ENCODE results near the gene HDC. TPM values are rescaled to one million over a fixed set of nuclear protein-coding genes. Genes with fewer than 3 reads are reported as not detected.

The HDC gene
- 100 to 1,000 TPM in 1 of 3 donors, 1 to 10 TPM in 1, under 1 TPM in 1; 0.14 to 494 (median 9.5) TPM for total RNA-seq
- total RNA-seq (2013) = 0.27 TPM

GRCh38 chr15:50265620-50266019 is at the start of gene HDC:
HDC (minus strand) TSS chr15:50265726; CDS start chr15:50265623, 103 bp downstream.
- no peak for TF ChIP-seq CTCF (IDR thresholded peaks at IDR 0.05)
- Mint-ChIP-seq H3K9me3 (no peaks in the 10 kb centered on the region), H3K27me3 (ENCODE audit: low read depth in 2 of 2) (no peaks in the 10 kb centered on the region), H3K36me3 (no peaks in the 10 kb centered on the region), H3K4me1 (peaks cover 26% of the 10 kb centered on the region in 2 donors), H3K4me3 (no peak within 1 kb of the TSS), H3K27ac (peak within 1 kb of the TSS in 1 of 2 donors; percentile 18)
- ATAC-seq (no peak), DNase-seq (no peak)
- Histone ChIP-seq H3K27me3 (ENCODE audit: control insufficient read depth, insufficient read depth, low read length) (no peaks in the 10 kb centered on the region), H3K4me1 (ENCODE audit: control insufficient read depth, insufficient read depth, low read length) (peaks cover 30% of the 10 kb centered on the region), H3K27ac (ENCODE audit: low read length) (no peak within 1 kb of the TSS), H3K36me3 (ENCODE audit: control insufficient read depth, insufficient read depth, low read length) (no peaks in the 10 kb centered on the region), H3K9me3 (ENCODE audit: control insufficient read depth, insufficient read depth, low read length) (no peaks in the 10 kb centered on the region), H3K4me3 (ENCODE audit: low read length) (no peak within 1 kb of the TSS)
- intact Hi-C loops (cut with micrococcal nuclease) = no loop called here
- 96% methylated on average over 9 of the region's 9 CpGs for WGBS (ENCODE audit: insufficient coverage)

DNA sequence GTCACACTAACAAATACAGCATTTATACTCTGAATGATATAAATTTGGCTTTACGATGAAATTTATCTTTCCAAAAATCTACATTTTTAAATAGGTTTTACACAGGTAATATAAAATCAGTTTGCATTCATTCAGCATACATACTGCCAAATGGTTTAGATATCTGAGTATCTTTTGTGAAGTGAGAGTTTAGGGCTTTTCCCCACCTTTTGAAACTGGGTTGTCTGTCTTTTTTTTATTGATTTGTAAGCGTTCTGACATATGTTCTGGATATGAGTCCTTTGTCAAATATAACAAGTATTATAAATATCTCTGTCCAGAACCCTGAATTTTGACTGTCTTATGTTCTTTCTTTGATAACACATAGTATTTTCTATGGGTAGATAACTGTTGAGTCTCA is 47.1 kb upstream of the HDC start:
- Mint-ChIP-seq H3K4me3 (no peak overlapping the region), H3K27ac (no peak overlapping the region), H3K27me3 (ENCODE audit: low read depth in 2 of 2) (no peaks in the 10 kb centered on the region), H3K36me3 (peaks cover 10% of the 10 kb centered on the region), H3K4me1 (peaks cover 0 to 5% of the 10 kb centered on the region in 2 donors), H3K9me3 (peaks cover 0 to 6% of the 10 kb centered on the region in 2 donors)
- Histone ChIP-seq H3K4me3 (ENCODE audit: low read length) (no peak overlapping the region), H3K36me3 (ENCODE audit: control insufficient read depth, insufficient read depth, low read length) (peaks cover 9% of the 10 kb centered on the region), H3K27me3 (ENCODE audit: control insufficient read depth, insufficient read depth, low read length) (no peaks in the 10 kb centered on the region), H3K9me3 (ENCODE audit: control insufficient read depth, insufficient read depth, low read length) (no peaks in the 10 kb centered on the region), H3K27ac (ENCODE audit: low read length) (no peak overlapping the region), H3K4me1 (ENCODE audit: control insufficient read depth, insufficient read depth, low read length) (no peaks in the 10 kb centered on the region)
- no peak for TF ChIP-seq CTCF (IDR thresholded peaks at IDR 0.05)
- WGBS (ENCODE audit: insufficient coverage) = no CpG with 5 or more reads among the region's 2 CpGs
- no peak for DNase-seq
- ATAC-seq = no peak
- intact Hi-C loops (cut with micrococcal nuclease) = no loop called here

DNA sequence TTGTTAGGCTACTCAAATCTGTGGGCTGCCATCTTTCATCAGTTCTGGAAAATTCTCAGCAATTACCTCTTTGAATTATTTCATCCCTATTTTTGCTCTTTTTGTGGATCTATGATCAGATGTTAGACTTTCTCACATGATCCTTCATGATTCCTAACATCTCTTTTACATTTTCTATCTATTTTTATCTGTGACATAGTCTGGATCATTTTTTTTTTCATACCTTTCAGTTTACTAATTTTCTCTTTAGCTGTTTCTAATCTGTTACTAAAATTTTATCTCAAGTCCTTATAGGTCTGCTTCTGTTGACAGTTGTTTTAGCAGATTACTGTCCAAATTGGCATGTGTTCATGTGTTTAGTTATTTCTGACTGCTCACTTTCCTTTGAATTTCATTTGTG is 42.3 kb upstream of the HDC start:
- ATAC-seq = no peak
- H3K4me3 Mint-ChIP-seq = no peak overlapping the region
- H3K4me3 ChIP-seq (ENCODE audit: low read length) = no peak overlapping the region
- no peak for TF ChIP-seq CTCF (IDR thresholded peaks at IDR 0.05)
- no peak overlapping the region for H3K27ac ChIP-seq (ENCODE audit: low read length)
- DNase-seq = no peak
- H3K9me3 Mint-ChIP-seq = peaks cover 0 to 7% of the 10 kb centered on the region in 2 donors
- H3K4me1 Mint-ChIP-seq = peaks cover 0 to 5% of the 10 kb centered on the region in 2 donors
- intact Hi-C loops (cut with micrococcal nuclease) = no loop called here
- H3K36me3 ChIP-seq (ENCODE audit: control insufficient read depth, insufficient read depth, low read length) = peaks cover 20% of the 10 kb centered on the region
- H3K9me3 ChIP-seq (ENCODE audit: control insufficient read depth, insufficient read depth, low read length) = no peaks in the 10 kb centered on the region
- H3K27me3 ChIP-seq (ENCODE audit: control insufficient read depth, insufficient read depth, low read length) = no peaks in the 10 kb centered on the region
- H3K4me1 ChIP-seq (ENCODE audit: control insufficient read depth, insufficient read depth, low read length) = no peaks in the 10 kb centered on the region
- H3K27ac Mint-ChIP-seq = no peak overlapping the region
- no peaks in the 10 kb centered on the region for H3K27me3 Mint-ChIP-seq (ENCODE audit: low read depth in 2 of 2)
- peaks cover 23% of the 10 kb centered on the region for H3K36me3 Mint-ChIP-seq

GRCh38 chr15:50304836-50305235 is 39.3 kb upstream of the HDC start:
- no peak for TF ChIP-seq CTCF (IDR thresholded peaks at IDR 0.05)
- H3K27ac Mint-ChIP-seq = no peak overlapping the region
- peaks cover 0 to 7% of the 10 kb centered on the region in 2 donors for H3K9me3 Mint-ChIP-seq
- Histone ChIP-seq H3K27me3 (ENCODE audit: control insufficient read depth, insufficient read depth, low read length) (no peaks in the 10 kb centered on the region), H3K36me3 (ENCODE audit: control insufficient read depth, insufficient read depth, low read length) (peaks cover 39% of the 10 kb centered on the region), H3K9me3 (ENCODE audit: control insufficient read depth, insufficient read depth, low read length) (no peaks in the 10 kb centered on the region), H3K27ac (ENCODE audit: low read length) (no peak overlapping the region), H3K4me1 (ENCODE audit: control insufficient read depth, insufficient read depth, low read length) (no peaks in the 10 kb centered on the region), H3K4me3 (ENCODE audit: low read length) (no peak overlapping the region)
- no peak overlapping the region for H3K4me3 Mint-ChIP-seq
- no peaks in the 10 kb centered on the region for H3K27me3 Mint-ChIP-seq (ENCODE audit: low read depth in 2 of 2)
- intact Hi-C loops (cut with micrococcal nuclease) = no loop called here
- ATAC-seq (no peak), DNase-seq (no peak)
- H3K4me1 Mint-ChIP-seq = no peaks in the 10 kb centered on the region
- WGBS (ENCODE audit: insufficient coverage) = no CpG with 5 or more reads among the region's 1 CpG
- H3K36me3 Mint-ChIP-seq = peaks cover 23% of the 10 kb centered on the region

Data from natural killer cell (primary cell).